Colonic mucosa (tissue), 4 donors: ENCODE data around the gene ATG7. TPM values are rescaled to one million over a fixed set of nuclear protein-coding genes. Genes with fewer than 3 reads are reported as not detected.
"Not testable (repeated sequence)": the region's sequence is repeated elsewhere in the genome, so short reads cannot be mapped to it uniquely, and the experiment has no call there.

Experiments
- DNase-seq: peaks from one replicate; pipeline ENCODE4 v3.0.0-alpha.2; 2020
- H3K27ac ChIP-seq: fragments of 200-600 bp; one replicate; pipeline ENCODE4 v1.8.0; 2021
- H3K27me3 ChIP-seq: fragments of 200-600 bp; one replicate; pipeline ENCODE4 v1.8.0; 2021
- H3K36me3 ChIP-seq: fragments of 200-600 bp; one replicate; pipeline ENCODE4 v1.8.0; 2021
- H3K4me1 ChIP-seq: fragments of 200-600 bp; one replicate; pipeline ENCODE4 v1.8.0; 2021; ENCODE audit warnings: mild to moderate bottlenecking
- H3K4me3 ChIP-seq: fragments of 200-600 bp; one replicate; pipeline ENCODE4 v1.8.0; 2021
- H3K9ac ChIP-seq, 2 donors: one replicate each; pipeline ENCODE4 v1.7.0; 2013; ENCODE audit warnings: control low read depth in 2 of 2, low read depth in 2 of 2, low read length in 2 of 2
- H3K9me3 ChIP-seq: fragments of 200-600 bp; one replicate; pipeline ENCODE4 v1.8.0; 2021
- intact Hi-C: fragments of 100-400 bp; cut with DNase I; formaldehyde crosslinking; loops from one replicate; pipeline ENCODE4 v1.14.1; 2022
- total RNA-seq, 2 donors: library from RNA; stranded (reverse); fragmentation: NEBNext Ultra II Directional in 1 of 2; extraction: Animal tissue kit (Norgen Biotek cat#: 25700) in 1 of 2; gene quantifications; one replicate each; pipeline ENCODE4 v1.2.1, GENCODE V29; 2021
- TF ChIP-seq, protein P1 (sequence below): fragments of 200-600 bp; IDR thresholded peaks from one replicate; pipeline ENCODE4 v1.8.0; 2022; ENCODE audit warnings: antibody characterized with exemption, mild to moderate bottlenecking
- donor health status: healthy.
- donor health status: DM: no; HTN: no; CAD: no.
- donor health status: DM: no; HTN: no; CAD: no.

Gene ATG7
- total RNA-seq, 2 donors from 2014 or later = 31.9 to 32.0 TPM

DNA sequence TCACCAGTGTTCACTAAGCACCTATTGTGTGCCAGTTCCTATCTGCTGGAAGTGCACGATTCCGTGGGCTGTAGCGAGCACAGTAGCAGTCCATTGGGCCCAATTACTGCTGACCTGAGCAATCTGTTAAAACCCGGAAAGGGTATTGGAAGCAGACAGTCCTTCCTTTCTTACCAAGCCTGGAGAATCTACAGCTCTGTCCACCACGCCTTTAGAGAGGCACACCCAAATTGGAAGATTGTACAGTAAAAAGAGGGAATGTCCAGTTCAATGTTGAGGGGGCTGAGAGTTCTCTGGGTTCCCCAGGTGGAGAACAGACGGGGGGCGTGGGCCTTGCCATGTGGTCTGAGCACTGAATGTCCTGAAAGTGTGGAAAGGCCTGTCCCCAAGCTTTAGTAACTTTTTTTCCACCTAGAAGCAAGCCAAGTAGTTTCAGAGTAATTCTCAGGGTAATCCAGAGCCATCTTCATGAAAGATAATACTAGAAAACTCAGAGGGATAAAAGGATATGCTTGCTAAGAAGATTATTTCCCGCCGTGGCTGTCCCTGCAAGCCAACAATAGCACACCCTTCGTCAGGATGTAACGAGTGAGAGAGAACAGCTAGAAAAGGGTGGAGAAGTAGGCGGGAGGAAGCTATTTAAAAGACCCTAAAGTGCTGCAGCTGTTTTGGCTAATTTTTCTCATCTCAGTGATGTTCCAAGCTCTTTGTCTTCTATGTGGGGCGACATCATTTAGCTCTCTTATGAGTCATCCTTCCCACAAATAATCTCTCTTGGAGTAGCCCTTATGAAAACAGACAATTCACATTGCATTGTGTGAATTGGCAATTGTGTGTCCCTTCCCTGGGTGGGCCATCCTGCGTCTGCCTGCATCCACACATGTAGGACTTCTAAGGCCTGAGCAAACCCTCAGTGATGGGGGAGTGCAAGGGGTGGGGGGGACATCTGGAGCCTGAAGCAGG is 181.0 kb downstream of the ATG7 start:
- intact Hi-C loops = no loop called here
- Histone ChIP-seq H3K9me3 (no peaks in the 10 kb centered on the region), H3K4me1 (no peaks in the 10 kb centered on the region), H3K36me3 (no peaks in the 10 kb centered on the region), H3K4me3 (no peak overlapping the region), H3K27ac (no peak overlapping the region), H3K9ac (no peak overlapping the region), H3K27me3 (no peaks in the 10 kb centered on the region)
- no peak for DNase-seq
- TF ChIP-seq, protein P1, sequence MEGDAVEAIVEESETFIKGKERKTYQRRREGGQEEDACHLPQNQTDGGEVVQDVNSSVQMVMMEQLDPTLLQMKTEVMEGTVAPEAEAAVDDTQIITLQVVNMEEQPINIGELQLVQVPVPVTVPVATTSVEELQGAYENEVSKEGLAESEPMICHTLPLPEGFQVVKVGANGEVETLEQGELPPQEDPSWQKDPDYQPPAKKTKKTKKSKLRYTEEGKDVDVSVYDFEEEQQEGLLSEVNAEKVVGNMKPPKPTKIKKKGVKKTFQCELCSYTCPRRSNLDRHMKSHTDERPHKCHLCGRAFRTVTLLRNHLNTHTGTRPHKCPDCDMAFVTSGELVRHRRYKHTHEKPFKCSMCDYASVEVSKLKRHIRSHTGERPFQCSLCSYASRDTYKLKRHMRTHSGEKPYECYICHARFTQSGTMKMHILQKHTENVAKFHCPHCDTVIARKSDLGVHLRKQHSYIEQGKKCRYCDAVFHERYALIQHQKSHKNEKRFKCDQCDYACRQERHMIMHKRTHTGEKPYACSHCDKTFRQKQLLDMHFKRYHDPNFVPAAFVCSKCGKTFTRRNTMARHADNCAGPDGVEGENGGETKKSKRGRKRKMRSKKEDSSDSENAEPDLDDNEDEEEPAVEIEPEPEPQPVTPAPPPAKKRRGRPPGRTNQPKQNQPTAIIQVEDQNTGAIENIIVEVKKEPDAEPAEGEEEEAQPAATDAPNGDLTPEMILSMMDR = no peak

DNA sequence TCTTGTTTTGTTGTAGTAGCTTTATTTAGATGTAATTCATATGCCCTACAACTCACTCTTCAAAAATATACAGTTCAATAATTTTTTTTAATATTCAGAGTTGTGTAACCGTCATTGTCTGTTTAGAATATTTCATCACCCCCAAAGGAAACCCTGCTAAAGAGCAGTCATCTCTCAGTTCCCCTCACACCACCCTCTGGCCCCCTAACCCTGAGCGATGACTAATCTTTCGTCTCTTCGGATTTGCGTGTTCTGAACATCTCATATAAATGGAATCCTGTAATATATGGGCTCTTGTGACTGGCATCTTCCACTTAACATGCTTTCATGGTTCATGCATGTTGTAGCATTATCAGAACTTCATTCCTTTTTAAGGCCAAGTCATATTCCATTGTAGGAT is 183.8 kb downstream of the ATG7 start:
- TF ChIP-seq, protein P1 = no peak
- intact Hi-C loops = no loop called here
- Histone ChIP-seq H3K9ac (no peak overlapping the region), H3K36me3 (no peaks in the 10 kb centered on the region), H3K27me3 (no peaks in the 10 kb centered on the region), H3K4me1 (no peaks in the 10 kb centered on the region), H3K4me3 (no peak overlapping the region), H3K27ac (no peak overlapping the region), H3K9me3 (no peaks in the 10 kb centered on the region)
- DNase-seq = no peak

DNA sequence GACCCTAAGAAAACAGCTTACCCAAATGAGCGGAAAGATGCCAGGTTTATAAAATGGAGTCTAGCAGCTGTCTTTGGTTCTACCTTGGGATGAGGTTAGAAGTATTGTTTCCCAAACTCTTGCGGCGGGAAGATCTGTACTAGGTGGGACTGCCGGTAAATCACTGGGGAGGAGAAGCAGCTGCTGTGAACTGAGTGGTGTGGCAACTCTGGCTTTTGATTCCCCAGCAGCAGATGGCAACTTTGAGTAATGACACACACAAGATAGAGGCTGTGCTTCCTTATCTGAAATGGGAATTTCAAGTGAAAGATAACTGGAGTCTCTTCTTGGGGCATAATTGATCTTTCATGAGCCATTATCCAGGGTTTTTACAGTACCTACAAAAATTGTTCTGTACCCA is 184.9 kb downstream of the ATG7 start:
- H3K9ac ChIP-seq = no peak overlapping the region
- no peaks in the 10 kb centered on the region for H3K4me1 ChIP-seq
- H3K27ac ChIP-seq = no peak overlapping the region
- TF ChIP-seq, protein P1 = no peak
- no peaks in the 10 kb centered on the region for H3K27me3 ChIP-seq
- no peak for DNase-seq
- intact Hi-C loops = no loop called here
- H3K4me3 ChIP-seq = no peak overlapping the region
- H3K9me3 ChIP-seq = no peaks in the 10 kb centered on the region
- H3K36me3 ChIP-seq = no peaks in the 10 kb centered on the region

DNA sequence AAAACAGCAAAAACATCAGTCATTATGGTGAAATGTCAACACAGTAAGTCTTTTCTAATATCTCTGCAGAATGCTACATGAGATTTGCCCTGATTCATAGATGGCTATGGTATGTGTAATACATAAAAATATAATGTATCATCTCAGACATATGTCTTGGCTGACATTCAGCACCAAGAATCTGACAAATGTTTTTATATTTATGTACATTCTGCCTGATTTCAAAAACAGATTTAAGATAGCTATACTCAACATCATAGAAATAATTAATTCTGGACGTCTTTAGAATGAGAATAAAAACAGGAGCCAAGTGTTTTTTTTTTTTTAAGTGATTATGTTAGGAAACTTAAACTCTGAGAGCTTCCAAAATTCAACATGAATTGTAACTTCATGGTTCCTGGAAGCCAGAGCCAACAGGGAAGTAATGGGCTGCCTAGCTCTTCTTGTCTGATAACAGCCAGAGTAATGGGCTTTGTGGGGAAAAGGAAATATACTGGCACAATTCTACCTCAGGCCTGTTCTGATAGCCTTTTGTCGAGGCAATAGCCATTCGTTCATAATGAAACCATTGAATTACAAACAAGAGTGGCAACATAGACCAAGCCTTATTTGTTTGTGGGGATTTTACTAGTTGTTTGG is 187.1 kb downstream of the ATG7 start:
- no peak overlapping the region for H3K9ac ChIP-seq
- DNase-seq = no peak
- H3K9me3 ChIP-seq = no peaks in the 10 kb centered on the region
- H3K36me3 ChIP-seq = no peaks in the 10 kb centered on the region
- no peaks in the 10 kb centered on the region for H3K4me1 ChIP-seq
- H3K4me3 ChIP-seq = no peak overlapping the region
- TF ChIP-seq, protein P1 = no peak
- H3K27ac ChIP-seq = no peak overlapping the region
- no peaks in the 10 kb centered on the region for H3K27me3 ChIP-seq
- intact Hi-C loops = no loop called here

DNA sequence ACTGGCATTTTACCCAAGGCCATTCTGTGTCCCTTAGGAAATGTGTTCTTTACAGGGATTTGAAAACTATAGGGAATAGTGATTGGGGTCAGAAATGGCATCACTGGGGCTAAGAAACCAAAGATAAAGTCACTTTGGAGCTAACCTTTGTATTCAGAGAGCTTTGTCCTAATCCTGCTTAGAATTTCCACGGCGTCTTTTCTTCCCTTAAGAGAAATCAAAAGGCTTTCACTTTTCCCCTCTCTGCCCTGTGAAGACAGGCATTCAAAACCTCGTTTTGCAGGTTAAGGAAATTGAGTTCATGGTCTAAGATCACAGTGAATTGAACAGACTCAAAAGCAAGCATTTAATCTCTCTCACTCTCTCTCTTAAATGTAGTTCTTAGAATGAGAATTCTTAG is 189.0 kb downstream of the ATG7 start:
- intact Hi-C loops = no loop called here

DNA sequence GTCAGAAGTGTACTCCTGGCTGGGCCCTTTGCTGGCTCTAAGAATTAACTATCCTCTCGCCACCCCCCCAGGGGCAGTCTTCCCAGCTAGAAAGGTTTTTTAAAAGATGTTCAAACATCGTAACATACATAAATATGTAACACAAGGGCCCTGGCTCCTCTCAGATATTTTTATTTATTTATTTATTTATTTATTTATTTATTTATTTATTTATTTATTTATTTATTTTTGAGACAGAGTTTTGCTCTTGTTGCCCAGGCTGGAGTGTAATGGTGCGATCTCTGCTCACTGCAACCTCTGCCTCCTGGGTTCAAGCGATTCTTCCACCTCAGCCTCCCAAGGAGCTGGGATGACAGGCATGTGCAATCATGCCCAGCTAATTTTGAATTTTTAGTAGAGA is 190.5 kb downstream of the ATG7 start:
- DNase-seq = not testable (repeated sequence)

More for the DNA sequence above, 189.0 kb downstream of the ATG7 start:
- H3K27ac ChIP-seq = no peak overlapping the region
- no peak for DNase-seq
- H3K9me3 ChIP-seq = no peaks in the 10 kb centered on the region
- no peaks in the 10 kb centered on the region for H3K4me1 ChIP-seq
- TF ChIP-seq, protein P1 = no peak
- H3K36me3 ChIP-seq = no peaks in the 10 kb centered on the region
- H3K27me3 ChIP-seq = no peaks in the 10 kb centered on the region
- no peak overlapping the region for H3K9ac ChIP-seq
- H3K4me3 ChIP-seq = no peak overlapping the region

More for the DNA sequence above, 190.5 kb downstream of the ATG7 start:
- intact Hi-C loops, H3K36me3 ChIP-seq, H3K9ac ChIP-seq, H3K4me3 ChIP-seq, H3K9me3 ChIP-seq, H3K27ac ChIP-seq, H3K27me3 ChIP-seq, H3K4me1 ChIP-seq: not testable (repeated sequence)
